ENCODE measurements around the gene NFE2L2.

- no peak for TF ChIP-seq CTCF (optimal IDR thresholded peaks at IDR 0.05 in 1 of 3, IDR thresholded peaks at IDR 0.05 in 1 of 3, conservative IDR thresholded peaks at IDR 0.05 in 1 of 3; ENCODE audit: extremely low read depth in 1 of 3, insufficient read depth in 2 of 3, low read length in 3 of 3)
- no peak for TF ChIP-seq EZH2 (IDR thresholded peaks at IDR 0.05; ENCODE audit: low read length)
Observed at GRCh38 chr2:177306550-177306949, 42.0 kb upstream of the NFE2L2 start.
